Measurements from ENCODE around the gene TRPV2. TPM values are rescaled to one million over a fixed set of nuclear protein-coding genes. Genes with fewer than 3 reads are reported as not detected.

The TRPV2 gene
- total and polyA plus RNA-seq, 3 donors from 2014 or later: 7.1 to 7.7 (median 7.6) TPM

DNA sequence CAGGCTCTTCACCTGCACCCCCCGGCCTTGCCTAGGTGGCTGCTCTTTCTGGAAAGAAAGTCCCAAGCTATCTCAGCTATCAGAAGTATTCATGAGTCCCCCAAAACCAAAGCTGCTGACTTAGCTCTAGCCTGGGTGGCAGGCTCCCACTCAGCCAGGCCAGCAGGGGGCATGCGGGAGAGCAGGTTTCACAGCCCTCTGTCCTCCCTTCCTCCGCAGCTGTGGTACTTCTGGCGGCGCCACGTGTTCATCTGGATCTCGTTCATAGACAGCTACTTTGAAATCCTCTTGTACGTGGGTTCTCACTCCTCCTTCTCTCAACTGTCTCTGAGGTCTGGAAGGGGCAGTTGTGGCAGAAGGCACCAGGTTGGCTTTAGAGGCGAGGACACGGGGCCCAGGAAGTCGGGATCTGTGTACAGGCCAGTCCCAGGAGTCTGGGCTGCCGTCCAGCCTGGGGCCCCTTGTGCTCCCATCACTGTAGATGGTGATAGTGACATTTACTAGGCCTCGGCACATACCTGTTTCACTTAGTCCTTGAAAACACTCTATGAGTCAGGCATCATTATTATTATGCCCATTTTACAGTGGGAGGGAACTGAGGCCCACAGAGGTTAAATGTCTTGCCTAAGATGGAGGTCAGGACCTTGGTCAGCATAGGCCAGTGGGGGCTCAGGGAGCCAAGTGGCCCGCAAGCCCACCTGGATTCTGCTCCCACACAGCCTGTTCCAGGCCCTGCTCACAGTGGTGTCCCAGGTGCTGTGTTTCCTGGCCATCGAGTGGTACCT, 12.9 kb downstream of the TRPV2 start:
- H3K27me3 ChIP-seq: no peaks in the 10 kb centered on the region
- WGBS, 2 donors: 70 to 82% methylated on average over 4 to 15 of the region's 15 CpGs
- H3K27ac ChIP-seq: no peak overlapping the region
- no peaks in the 10 kb centered on the region for H3K4me1 ChIP-seq
- no peaks in the 10 kb centered on the region for H3K9me3 ChIP-seq
- H3K4me3 ChIP-seq: no peak overlapping the region
- peak; percentile 66 for DNase-seq
- intact Hi-C loops (cut with DNase I; ENCODE audit: low total_unique reads): no loop called here
- TF ChIP-seq POLR2A (IDR thresholded peaks at IDR 0.05): no peak
- TF ChIP-seq, protein P1, sequence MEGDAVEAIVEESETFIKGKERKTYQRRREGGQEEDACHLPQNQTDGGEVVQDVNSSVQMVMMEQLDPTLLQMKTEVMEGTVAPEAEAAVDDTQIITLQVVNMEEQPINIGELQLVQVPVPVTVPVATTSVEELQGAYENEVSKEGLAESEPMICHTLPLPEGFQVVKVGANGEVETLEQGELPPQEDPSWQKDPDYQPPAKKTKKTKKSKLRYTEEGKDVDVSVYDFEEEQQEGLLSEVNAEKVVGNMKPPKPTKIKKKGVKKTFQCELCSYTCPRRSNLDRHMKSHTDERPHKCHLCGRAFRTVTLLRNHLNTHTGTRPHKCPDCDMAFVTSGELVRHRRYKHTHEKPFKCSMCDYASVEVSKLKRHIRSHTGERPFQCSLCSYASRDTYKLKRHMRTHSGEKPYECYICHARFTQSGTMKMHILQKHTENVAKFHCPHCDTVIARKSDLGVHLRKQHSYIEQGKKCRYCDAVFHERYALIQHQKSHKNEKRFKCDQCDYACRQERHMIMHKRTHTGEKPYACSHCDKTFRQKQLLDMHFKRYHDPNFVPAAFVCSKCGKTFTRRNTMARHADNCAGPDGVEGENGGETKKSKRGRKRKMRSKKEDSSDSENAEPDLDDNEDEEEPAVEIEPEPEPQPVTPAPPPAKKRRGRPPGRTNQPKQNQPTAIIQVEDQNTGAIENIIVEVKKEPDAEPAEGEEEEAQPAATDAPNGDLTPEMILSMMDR (IDR thresholded peaks at IDR 0.05): peak in 2 of 3 experiments; percentile 36 to 55
- no peaks in the 10 kb centered on the region for H3K36me3 ChIP-seq (ENCODE audit: low read depth, missing control alignments)

DNA sequence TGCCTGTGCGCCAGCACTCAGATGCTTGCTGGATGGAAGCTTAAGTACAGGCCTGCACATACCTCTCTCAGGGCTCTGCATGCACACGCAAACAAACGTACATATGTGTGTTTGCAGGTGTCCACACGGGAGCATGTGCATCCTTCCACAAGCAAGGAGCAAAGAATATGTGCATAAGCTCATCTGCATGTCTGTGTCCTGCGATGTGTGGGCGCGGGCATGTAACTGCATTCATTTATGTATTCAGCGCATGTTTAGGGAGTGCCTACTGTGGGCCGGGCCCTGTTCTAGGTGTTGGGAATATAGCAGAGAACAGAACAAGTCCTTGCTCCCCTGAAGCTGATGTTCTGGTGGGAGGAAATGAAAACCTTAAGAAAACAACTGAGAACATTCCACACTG, 13.7 kb downstream of the TRPV2 start:
- 94 to 96% methylated on average over 9 of the region's 9 CpGs for WGBS, 2 donors
- DNase-seq: no peak
- Histone ChIP-seq H3K4me1 (no peaks in the 10 kb centered on the region), H3K27ac (no peak overlapping the region), H3K27me3 (no peaks in the 10 kb centered on the region), H3K9me3 (no peaks in the 10 kb centered on the region), H3K36me3 (ENCODE audit: low read depth, missing control alignments) (no peaks in the 10 kb centered on the region), H3K4me3 (no peak overlapping the region)
- no peak for TF ChIP-seq POLR2A (IDR thresholded peaks at IDR 0.05)
- TF ChIP-seq, protein P1 (IDR thresholded peaks at IDR 0.05): no peak
- intact Hi-C loops (cut with DNase I; ENCODE audit: low total_unique reads): no loop called here

DNA sequence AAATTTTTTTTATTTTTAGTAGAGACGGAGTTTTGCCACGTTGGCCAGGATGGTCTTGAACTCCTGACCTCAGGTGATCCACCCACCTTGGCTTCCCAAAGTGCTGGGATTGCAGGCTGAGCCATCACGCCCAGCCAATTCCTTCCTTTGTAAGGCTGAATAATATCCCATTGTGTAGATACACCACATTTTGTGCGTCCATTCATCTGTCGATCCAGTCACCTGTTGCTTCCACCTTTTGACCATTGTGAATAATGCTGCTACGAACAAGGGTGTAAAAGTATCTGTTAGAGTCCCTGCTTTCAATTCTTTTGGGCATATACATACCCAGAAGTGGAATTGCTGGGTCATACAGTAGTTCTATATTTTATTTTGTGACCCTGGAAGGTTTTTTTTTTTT, 15.3 kb downstream of the TRPV2 start:
- intact Hi-C loops (cut with DNase I; ENCODE audit: low total_unique reads): no loop called here
- DNase-seq: no peak
- H3K27me3 ChIP-seq: no peaks in the 10 kb centered on the region
- no peak overlapping the region for H3K27ac ChIP-seq
- 78 to 85% methylated on average over 6 of the region's 6 CpGs for WGBS, 2 donors
- no peaks in the 10 kb centered on the region for H3K4me1 ChIP-seq
- H3K4me3 ChIP-seq: no peak overlapping the region
- H3K36me3 ChIP-seq (ENCODE audit: low read depth, missing control alignments): no peaks in the 10 kb centered on the region
- no peaks in the 10 kb centered on the region for H3K9me3 ChIP-seq
- TF ChIP-seq, protein P1 (IDR thresholded peaks at IDR 0.05): no peak
- TF ChIP-seq POLR2A (IDR thresholded peaks at IDR 0.05): no peak

DNA sequence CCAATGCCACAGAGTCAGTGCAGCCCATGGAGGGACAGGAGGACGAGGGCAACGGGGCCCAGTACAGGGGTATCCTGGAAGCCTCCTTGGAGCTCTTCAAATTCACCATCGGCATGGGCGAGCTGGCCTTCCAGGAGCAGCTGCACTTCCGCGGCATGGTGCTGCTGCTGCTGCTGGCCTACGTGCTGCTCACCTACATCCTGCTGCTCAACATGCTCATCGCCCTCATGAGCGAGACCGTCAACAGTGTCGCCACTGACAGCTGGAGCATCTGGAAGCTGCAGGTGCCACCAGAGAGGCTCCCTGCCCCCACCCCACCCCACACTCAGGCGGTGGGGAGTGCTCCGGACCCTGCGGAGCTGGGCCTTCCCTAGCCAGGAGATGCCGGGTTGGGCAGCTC, 16.6 kb downstream of the TRPV2 start:
- no peaks in the 10 kb centered on the region for H3K9me3 ChIP-seq
- no peaks in the 10 kb centered on the region for H3K4me1 ChIP-seq
- no peak for TF ChIP-seq POLR2A (IDR thresholded peaks at IDR 0.05)
- TF ChIP-seq, protein P1 (IDR thresholded peaks at IDR 0.05): no peak
- H3K36me3 ChIP-seq (ENCODE audit: low read depth, missing control alignments): no peaks in the 10 kb centered on the region
- intact Hi-C loops (cut with DNase I; ENCODE audit: low total_unique reads): no loop called here
- no peaks in the 10 kb centered on the region for H3K27me3 ChIP-seq
- H3K4me3 ChIP-seq: no peak overlapping the region
- no peak overlapping the region for H3K27ac ChIP-seq
- DNase-seq: no peak
- 94 to 98% methylated on average over 8 to 15 of the region's 15 CpGs for WGBS, 2 donors

DNA sequence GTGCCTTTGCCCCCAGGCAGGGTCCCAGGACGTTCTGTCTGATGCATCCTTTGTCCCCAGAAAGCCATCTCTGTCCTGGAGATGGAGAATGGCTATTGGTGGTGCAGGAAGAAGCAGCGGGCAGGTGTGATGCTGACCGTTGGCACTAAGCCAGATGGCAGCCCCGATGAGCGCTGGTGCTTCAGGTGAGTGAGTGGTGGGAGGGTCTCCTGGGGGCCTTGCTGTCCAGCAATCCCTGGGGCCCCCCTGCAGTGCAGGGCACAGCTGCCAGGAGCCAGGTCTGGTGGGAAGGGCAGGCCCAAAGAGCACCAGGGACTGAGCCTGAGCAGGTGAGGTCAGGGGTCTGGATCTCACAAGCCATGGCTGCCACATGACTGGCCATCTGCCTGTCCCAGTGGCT, 18.1 kb downstream of the TRPV2 start:
- intact Hi-C loops (cut with DNase I; ENCODE audit: low total_unique reads): no loop called here
- TF ChIP-seq, protein P1 (IDR thresholded peaks at IDR 0.05): no peak
- no peak for TF ChIP-seq POLR2A (IDR thresholded peaks at IDR 0.05)

More for the DNA sequence above, 18.1 kb downstream of the TRPV2 start:
- Histone ChIP-seq H3K4me3 (no peak overlapping the region), H3K27ac (no peak overlapping the region), H3K4me1 (no peaks in the 10 kb centered on the region), H3K27me3 (no peaks in the 10 kb centered on the region), H3K36me3 (ENCODE audit: low read depth, missing control alignments) (no peaks in the 10 kb centered on the region), H3K9me3 (no peaks in the 10 kb centered on the region)
- DNase-seq: no peak
- WGBS, 2 donors: 60 to 87% methylated on average over 2 to 5 of the region's 5 CpGs

Data from testis (tissue), 3 donors.